Lower leg skin (tissue), 3 donors: ENCODE data around the gene PRIM2.

ENCODE experiments used
- POLR2A ChIP-seq, 2 donors: fragments of 450-650 bp; IDR thresholded peaks; one replicate each; pipeline ENCODE4 v1.6.1; 2016 to 2017; ENCODE audit warnings: antibody characterized with exemption in 2 of 2, mild to moderate bottlenecking in 1 of 2, moderate library complexity in 1 of 2
- TF ChIP-seq, protein P1 (sequence below), 3 donors: fragments of 450-650 bp; IDR thresholded peaks; one replicate each; pipeline ENCODE4 v1.5.1; 2016; ENCODE audit warnings: antibody characterized with exemption in 3 of 3, mild to moderate bottlenecking in 3 of 3, moderate library complexity in 2 of 3

DNA sequence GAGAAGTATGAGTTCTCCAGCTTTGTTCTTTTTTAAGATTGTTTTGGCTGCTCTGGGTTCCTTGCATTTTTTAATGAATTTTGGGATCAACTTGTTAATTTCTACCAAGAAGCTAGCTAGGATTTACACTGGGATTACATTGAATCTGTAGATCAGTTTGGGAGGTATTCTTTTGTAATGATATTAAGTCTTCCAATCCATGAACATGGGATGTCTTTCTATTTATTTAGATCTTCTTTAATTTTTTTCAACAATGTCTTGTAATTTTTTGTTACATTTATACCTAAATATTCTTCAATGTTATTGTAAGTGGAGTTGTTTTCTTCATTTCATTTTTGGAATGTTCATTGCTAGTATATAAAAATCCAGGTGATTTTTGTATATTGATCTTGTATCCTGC is 12.5 kb downstream of the PRIM2 start:
- TF ChIP-seq, protein P1, sequence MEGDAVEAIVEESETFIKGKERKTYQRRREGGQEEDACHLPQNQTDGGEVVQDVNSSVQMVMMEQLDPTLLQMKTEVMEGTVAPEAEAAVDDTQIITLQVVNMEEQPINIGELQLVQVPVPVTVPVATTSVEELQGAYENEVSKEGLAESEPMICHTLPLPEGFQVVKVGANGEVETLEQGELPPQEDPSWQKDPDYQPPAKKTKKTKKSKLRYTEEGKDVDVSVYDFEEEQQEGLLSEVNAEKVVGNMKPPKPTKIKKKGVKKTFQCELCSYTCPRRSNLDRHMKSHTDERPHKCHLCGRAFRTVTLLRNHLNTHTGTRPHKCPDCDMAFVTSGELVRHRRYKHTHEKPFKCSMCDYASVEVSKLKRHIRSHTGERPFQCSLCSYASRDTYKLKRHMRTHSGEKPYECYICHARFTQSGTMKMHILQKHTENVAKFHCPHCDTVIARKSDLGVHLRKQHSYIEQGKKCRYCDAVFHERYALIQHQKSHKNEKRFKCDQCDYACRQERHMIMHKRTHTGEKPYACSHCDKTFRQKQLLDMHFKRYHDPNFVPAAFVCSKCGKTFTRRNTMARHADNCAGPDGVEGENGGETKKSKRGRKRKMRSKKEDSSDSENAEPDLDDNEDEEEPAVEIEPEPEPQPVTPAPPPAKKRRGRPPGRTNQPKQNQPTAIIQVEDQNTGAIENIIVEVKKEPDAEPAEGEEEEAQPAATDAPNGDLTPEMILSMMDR (IDR thresholded peaks at IDR 0.05): no peak
- TF ChIP-seq POLR2A (IDR thresholded peaks at IDR 0.05): no peak
